Ecto neural progenitor cell (in vitro differentiated cells): ENCODE measurements around the gene DSCAM.

Experiments
- DNase-seq: peaks from one replicate; pipeline ENCODE4 v3.0.0-alpha.2; 2018; ENCODE audit warnings: low spot score

Gene DSCAM

GRCh38 chr21:39980241-39980820 is 866.6 kb downstream of the DSCAM start:
- no peak for DNase-seq

- DNase-seq: no peak
These were observed 867.6 kb downstream of the DSCAM start for GRCh38 chr21:39979321-39979720.

- no peak for DNase-seq
These were observed 870.2 kb downstream of the DSCAM start for GRCh38 chr21:39976800-39977199.

- DNase-seq: no peak
These were observed 873.8 kb downstream of the DSCAM start for GRCh38 chr21:39972976-39973770.

GRCh38 chr21:39972471-39972870 is 874.5 kb downstream of the DSCAM start:
- no peak for DNase-seq

GRCh38 chr21:39971956-39972355 is 875.0 kb downstream of the DSCAM start:
- DNase-seq: no peak

- DNase-seq: no peak
These were observed 877.1 kb downstream of the DSCAM start for GRCh38 chr21:39969691-39970364.

- DNase-seq: no peak
These were observed 878.9 kb downstream of the DSCAM start for GRCh38 chr21:39968010-39968409.

GRCh38 chr21:39966786-39967185 is 880.2 kb downstream of the DSCAM start:
- no peak for DNase-seq

GRCh38 chr21:39965026-39965425 is 881.9 kb downstream of the DSCAM start:
- DNase-seq: no peak

- no peak for DNase-seq
These were observed 885.7 kb downstream of the DSCAM start for GRCh38 chr21:39961251-39961650.
